GM12874 (cell line): Measurements from ENCODE around the gene COL8A2.

Experiments used
- CTCF ChIP-seq: IDR thresholded peaks from 2 replicates; pipeline ENCODE4 v1.5.1; 2011; ENCODE audit warnings: low read depth, mild to moderate bottlenecking, control low read depth, low read length, moderate library complexity; ENCODE audit not compliant: insufficient read depth

The COL8A2 gene

DNA sequence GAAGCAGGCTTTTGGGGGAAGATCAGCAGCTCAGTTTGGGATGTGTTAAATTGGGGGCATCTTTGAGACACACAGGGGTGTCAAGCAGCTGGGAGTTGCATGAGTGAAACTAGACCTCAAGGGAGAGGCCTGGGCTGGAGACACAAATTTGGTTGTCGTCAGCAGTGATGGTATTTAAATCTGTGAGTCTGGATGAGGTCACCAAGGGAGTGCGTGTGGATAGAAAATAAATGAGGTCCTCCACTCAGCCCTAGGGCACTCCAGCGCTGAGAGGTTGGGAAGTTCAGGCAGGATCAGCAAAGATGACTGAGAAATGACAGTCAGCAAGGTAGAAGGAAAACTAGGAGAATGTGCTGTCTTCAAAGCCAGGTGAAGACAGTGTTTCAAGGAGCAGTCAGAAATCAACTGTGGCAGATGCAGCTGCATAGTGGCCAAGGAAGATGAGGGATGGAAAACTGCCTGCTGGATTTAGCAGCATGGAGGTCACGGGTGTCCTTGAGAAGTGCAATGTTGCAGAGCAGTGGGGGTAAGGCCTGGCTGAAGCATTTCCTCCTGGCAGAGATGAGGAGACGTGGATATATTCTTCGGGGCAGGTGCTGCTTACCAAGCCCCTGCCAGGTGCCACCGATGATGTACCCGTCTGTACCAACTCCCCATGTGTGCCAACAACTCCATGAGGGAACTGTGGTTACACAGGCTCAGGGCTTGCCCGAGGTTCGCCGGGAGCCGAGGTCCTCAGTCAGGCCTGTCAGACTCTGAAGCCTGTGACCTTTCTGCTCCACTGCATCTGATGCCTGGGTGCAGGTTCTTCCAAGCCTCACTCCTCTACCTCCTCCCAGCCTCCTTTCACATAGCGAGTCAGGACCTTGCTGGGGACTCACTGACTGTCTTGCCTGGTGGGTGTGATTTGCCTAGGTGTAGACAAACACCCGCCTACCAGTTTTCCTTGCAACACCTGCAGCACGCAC is 42.2 kb upstream of the COL8A2 start:
- no peak for TF ChIP-seq CTCF

- no peak for TF ChIP-seq CTCF
Measured at GRCh38 chr1:36166136-36166535, 41.1 kb upstream of the COL8A2 start.

DNA sequence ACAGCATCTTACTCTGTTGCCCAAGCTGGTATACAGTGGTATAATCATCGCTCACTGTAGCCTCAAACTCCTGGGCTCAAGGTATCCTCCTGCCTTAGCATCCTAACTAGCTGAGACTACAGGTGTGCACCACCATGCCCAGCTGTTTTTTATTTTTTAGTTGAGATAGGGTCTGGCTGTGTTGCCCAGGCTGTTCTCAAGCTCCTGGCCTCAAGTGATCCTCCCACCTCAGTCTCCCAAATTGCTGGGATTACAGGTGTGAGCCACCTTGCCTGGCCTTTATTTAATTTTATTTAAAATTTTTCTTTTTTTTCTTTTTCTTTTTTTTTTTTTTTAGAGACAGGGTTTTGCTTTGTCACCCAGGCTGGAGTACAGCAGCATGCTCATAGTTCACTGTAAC is 40.1 kb upstream of the COL8A2 start:
- TF ChIP-seq CTCF, result no peak

DNA sequence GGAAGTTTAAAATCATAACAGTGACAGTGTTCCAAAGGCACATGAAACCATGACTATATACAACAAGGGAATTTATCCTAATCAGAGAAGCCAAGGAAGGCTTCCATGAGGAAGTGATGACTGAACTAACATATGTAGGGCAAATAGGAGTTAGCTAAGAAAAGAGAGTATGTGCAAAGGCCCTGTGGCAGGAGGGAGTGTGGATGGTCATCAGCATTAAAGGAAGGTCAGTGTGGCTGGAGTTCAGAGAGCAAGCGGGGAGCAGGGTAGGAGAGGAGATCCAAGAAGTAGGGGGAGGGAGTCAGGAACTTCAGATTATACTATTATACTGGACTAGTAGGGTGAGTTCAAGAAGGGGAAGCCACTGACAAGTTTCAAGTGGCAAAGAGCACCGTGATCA is 39.3 kb upstream of the COL8A2 start:
- TF ChIP-seq CTCF, result no peak

DNA sequence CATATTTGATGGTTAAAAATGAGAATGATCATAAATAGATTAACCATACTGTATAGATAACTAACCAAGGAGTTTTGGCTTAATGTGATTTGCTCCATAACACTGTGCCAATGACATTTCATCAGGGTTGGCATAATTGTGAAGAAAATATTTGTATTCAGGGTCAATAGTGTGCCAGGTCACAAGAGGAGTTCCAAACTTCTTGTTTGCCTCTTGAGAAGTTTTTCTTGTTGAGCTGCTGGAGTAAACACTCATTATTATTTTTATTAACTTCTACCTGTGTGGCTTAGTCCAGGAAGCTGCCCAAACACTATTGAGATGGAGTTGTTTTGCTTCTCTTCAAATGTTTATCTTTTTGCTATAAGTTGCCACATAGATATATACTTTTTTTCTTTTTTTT is 38.4 kb upstream of the COL8A2 start:
- no peak for TF ChIP-seq CTCF

GRCh38 chr1:36162680-36163239 is 37.7 kb upstream of the COL8A2 start:
- TF ChIP-seq CTCF, result no peak

- no peak for TF ChIP-seq CTCF
Measured at GRCh38 chr1:36161641-36162531, 36.9 kb upstream of the COL8A2 start.
